Measurements from ENCODE around the gene CHKB. TPM values are rescaled to one million over a fixed set of nuclear protein-coding genes. Genes with fewer than 3 reads are reported as not detected.

Gene CHKB
- total RNA-seq, 1 experiment from 2014 or later, result 53.0 TPM

DNA sequence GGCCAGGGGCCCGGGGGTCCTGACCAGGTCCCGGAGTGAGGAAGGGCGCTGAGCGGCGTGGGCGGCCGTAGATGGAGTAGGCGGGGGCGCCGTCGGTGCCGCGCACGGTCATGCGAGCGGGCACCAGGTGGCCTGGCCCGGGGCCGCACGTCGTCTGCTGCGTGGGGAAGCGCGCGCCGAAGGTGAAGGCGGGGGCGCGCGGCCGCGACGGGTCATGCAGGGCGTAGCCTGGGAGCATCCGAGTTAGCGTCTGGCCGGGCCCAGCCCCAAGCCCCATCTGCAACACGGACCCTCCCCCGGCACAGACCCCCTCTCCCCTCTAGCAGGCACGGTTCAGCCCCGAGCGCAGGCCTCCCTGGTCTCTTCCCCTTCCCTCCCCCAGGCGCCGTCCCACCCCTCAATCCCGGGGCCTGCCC is 51.1 kb downstream of the CHKB start:
- no peak for DNase-seq (ENCODE audit: low read depth)

DNA sequence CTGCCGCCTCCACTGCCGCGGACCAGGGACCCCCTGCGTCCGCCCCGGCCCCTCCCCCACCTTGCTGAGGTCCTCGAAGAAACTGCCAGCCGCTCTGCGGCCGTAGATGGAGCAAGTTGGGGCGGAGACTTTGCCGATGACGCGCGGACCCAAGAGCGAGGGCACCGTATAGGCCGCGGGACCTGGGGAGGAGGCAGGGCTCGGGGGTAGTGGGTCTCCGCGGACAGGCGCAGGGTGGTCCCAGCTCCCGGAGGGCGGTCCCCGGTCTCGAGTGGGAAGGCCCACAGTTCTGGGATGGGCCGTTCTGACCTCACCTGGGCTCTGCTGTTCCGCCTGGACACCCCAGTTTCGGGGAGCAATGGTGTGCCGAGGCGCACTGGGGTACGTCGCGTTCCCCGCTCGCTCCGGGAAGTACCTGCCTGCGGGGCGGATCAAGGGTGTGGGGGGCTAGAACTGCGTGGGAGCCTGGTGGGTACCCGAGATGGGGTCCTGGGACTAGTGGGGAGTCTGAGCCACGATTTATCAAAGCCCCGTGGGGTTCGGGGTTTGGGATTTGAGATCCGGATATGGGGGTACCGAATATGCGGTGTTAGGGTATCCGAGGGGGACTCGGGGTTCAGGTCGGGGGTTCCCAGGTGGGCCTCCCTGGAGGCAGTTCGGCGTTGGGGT is 51.6 kb downstream of the CHKB start:
- peak; percentile 55 for DNase-seq (ENCODE audit: low read depth)

DNA sequence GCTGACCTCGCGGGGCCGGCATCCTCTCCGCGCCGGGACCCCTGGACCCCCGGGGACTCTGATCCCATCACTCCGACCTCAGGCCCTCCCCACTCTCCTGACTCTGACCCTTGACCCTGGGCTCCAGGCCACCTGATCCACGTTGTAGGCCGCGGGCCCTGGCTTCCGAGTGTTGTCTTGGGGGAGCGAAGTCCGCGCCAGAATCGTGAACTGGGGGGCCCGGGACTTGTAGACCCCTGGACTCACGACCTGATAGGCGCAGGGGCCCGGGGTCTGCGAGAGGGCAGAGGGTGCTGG is 52.1 kb downstream of the CHKB start:
- no peak for DNase-seq (ENCODE audit: low read depth)

- peak; percentile 43 for DNase-seq (ENCODE audit: low read depth)
These were observed 52.6 kb downstream of the CHKB start, which contains the start of gene TYMP for GRCh38 chr22:50529897-50530579. Gene TYMP (minus strand): TSS chr22:50530012. CDS start chr22:50529709, 303 bp downstream.

DNA sequence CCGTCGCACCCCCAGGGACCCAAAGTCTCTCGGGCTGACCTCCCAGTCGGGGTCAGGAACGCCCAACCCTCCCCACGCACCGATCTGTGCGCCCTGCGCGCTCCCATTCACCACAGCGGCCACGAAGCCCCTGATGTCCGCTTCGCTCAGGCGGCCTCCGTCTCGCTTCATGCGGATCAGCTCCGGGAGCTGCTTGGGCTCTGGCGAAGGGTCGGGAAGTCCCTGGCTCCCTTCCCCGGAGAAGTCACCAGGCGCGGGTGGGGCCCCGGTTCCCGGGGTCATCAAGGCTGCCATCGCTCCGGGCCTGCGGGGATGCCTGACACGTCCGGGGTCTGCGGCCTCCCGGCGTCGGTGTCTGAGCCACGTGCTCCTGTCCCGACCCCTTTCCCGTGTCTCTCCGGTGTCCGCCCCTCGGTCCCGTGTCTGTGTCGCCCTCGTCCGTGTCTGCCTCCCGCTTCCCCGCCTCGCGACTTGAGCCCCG is 53.2 kb downstream of the CHKB start:
- no peak for DNase-seq (ENCODE audit: low read depth)

Other genes with a start within 250 kb of the CHKB start
- gene PPP6R2, start 239.5 kb downstream of the CHKB start, total RNA-seq (2014; rRNA removed), result 62.8 and 64.2 TPM in 2 replicates
- gene SBF1, start 107.8 kb downstream of the CHKB start, total RNA-seq (2014; rRNA removed), result 69.2 and 76.2 TPM in 2 replicates
- not detected in 2 replicates for gene ADM2, start 101.3 kb downstream of the CHKB start, total RNA-seq (2014; rRNA removed)
- gene MIOX, start 96.0 kb downstream of the CHKB start, total RNA-seq (2014; rRNA removed), result not detected in 2 replicates
- 87.5 and 98.3 TPM in 2 replicates for gene LMF2, start 75.1 kb downstream of the CHKB start, total RNA-seq (2014; rRNA removed)
- gene NCAPH2, start 74.6 kb downstream of the CHKB start, total RNA-seq (2014; rRNA removed), result 72.1 and 75.2 TPM in 2 replicates
- 7.4 and 7.7 TPM in 2 replicates for gene SCO2, start 57.3 kb downstream of the CHKB start, total RNA-seq (2014; rRNA removed)
- 3.6 and 4.3 TPM in 2 replicates for gene TYMP, start 52.8 kb downstream of the CHKB start, total RNA-seq (2014; rRNA removed)
- gene KLHDC7B, start 37.0 kb downstream of the CHKB start, total RNA-seq (2014; rRNA removed), result not detected in 2 replicates
- not detected in 2 replicates for gene SYCE3, start 19.9 kb downstream of the CHKB start, total RNA-seq (2014; rRNA removed)
- gene CPT1B, start 4.4 kb downstream of the CHKB start, total RNA-seq (2014; rRNA removed), result 9.0 and 9.4 TPM in 2 replicates
- gene MAPK8IP2, start 17.9 kb upstream of the CHKB start, total RNA-seq (2014; rRNA removed), result 0.13 and 0.17 TPM in 2 replicates
- 33.9 and 40.4 TPM in 2 replicates for gene ARSA, start 45.3 kb upstream of the CHKB start, total RNA-seq (2014; rRNA removed)
- gene SHANK3, start 90.0 kb upstream of the CHKB start, total RNA-seq (2014; rRNA removed), result 0.58 and 0.75 TPM in 2 replicates
- gene ACR, start 155.4 kb upstream of the CHKB start, total RNA-seq (2014; rRNA removed), result not detected in 2 replicates
- 12.3 and 13.5 TPM in 2 replicates for gene RABL2B, start 200.8 kb upstream of the CHKB start, total RNA-seq (2014; rRNA removed)